Activated naive CD4-positive, alpha-beta T cell treated with anti-CD3 and anti-CD28 coated beads, Interleukin-2, amount 50 U/mL, for 24 hours (primary cell): ENCODE measurements around the gene MARVELD2.
"Not testable (repeated sequence)": the region's sequence is repeated elsewhere in the genome, so short reads cannot be mapped to it uniquely, and the experiment has no call there.

Experiments used
- H3K27ac Mint-ChIP-seq: one replicate; pipeline ENCODE4 v1.8.0; 2021; ENCODE audit warnings: mild to moderate bottlenecking, mixed read lengths
- H3K27me3 Mint-ChIP-seq: one replicate; pipeline ENCODE4 v1.8.0; 2021; ENCODE audit warnings: mixed read lengths
- H3K36me3 Mint-ChIP-seq: one replicate; pipeline ENCODE4 v1.8.0; 2021; ENCODE audit warnings: mixed read lengths
- H3K4me1 Mint-ChIP-seq: one replicate; pipeline ENCODE4 v1.8.0; 2021; ENCODE audit warnings: mixed read lengths
- H3K4me3 Mint-ChIP-seq: one replicate; pipeline ENCODE4 v1.8.0; 2021; ENCODE audit warnings: mild to moderate bottlenecking, mixed read lengths
- H3K9me3 Mint-ChIP-seq: one replicate; pipeline ENCODE4 v1.8.0; 2021; ENCODE audit warnings: mixed read lengths

The MARVELD2 gene

DNA sequence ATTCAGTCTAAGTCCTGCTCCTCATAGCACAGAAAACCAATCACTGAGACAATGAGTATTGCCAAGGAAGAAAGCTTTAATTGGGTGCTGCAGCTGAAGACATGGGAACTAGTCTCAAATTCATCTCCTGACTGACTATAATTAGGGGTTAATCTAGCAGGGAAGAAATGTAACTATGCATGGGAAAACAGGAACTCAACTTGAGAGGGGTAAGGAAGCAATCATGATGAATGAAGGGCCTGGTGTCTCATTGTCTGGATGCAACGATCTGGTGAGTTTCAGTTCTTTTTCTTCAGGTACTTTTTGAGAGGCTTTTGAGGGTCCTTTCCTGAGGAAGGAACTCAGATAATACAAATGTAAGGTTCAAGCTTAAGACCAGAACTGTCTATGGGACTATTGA lies 53.7 kb downstream of the MARVELD2 start:
- H3K27me3 Mint-ChIP-seq = no peaks in the 10 kb centered on the region
- no peak overlapping the region for H3K4me3 Mint-ChIP-seq
- no peaks in the 10 kb centered on the region for H3K4me1 Mint-ChIP-seq
- no peaks in the 10 kb centered on the region for H3K36me3 Mint-ChIP-seq
- H3K27ac Mint-ChIP-seq = no peak overlapping the region
- no peaks in the 10 kb centered on the region for H3K9me3 Mint-ChIP-seq

DNA sequence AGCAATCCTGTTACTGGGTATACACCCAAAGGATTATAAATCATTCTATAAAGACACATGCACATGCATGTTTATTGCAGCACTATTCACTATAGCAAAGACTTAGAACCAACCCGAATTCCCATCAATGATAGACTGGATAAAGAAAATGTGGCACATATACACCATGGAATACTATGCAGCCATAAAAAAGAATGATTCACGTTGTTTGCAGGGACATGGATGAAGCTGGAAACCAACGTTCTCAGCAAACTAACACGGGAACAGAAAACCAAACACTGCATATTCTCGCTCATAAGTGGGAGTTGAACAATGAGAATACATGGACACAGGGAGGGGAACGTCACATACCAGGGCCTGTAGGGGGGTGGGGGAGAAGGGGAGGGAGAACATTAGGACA lies 56.6 kb downstream of the MARVELD2 start:
- not testable (repeated sequence) for H3K4me3 Mint-ChIP-seq, H3K4me1 Mint-ChIP-seq, H3K27me3 Mint-ChIP-seq, H3K36me3 Mint-ChIP-seq, H3K27ac Mint-ChIP-seq, H3K9me3 Mint-ChIP-seq

DNA sequence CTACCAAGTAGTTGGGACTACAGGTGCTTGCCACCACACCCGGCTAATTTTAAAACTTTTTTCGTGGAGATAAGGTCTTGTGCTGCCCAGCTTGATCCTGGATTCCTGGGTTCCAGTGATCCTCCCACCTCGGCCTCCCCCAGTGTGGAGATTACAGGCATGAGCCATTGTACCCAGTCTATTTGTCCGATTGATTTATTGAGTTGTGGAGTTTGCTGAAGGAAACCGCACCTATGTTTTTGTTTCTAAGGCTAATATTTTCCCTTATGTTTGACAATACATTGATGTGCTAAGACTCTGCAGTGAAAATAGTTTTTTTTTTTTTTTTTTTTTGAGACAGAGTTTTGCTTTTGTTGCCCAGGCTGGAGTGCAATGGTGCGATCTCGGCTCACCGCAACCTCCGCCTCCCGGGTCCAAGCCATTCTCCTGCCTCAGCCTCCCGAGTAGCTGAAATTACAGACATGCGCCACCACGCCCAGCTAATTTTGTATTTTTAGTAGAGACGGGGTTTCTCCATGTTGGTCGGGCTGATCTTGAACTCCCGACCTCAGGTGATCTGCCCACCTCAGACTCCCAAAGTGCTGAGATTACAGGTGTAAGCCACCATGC lies 57.7 kb downstream of the MARVELD2 start:
- H3K27me3 Mint-ChIP-seq, H3K4me1 Mint-ChIP-seq: not testable (repeated sequence)

DNA sequence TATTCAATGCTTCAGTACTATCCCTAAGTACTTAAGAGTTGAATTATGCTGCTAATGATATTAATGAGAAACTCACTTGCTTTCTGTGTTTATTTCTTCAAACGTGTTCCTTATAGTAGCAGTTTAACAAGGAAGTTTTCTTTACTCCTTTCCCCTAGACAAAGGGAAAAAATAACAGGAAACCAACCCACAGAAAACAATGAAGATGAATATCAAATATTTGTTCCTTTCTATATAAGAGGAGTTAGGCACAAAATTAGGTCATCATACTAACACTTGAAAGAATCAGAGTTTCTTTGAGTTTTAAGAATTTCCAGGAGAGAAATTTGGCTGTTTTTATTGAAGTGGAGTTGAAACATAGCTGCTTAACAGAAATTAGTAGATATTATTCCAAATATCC lies 62.3 kb downstream of the MARVELD2 start:
- Mint-ChIP-seq H3K36me3 (no peaks in the 10 kb centered on the region), H3K27me3 (no peaks in the 10 kb centered on the region), H3K4me1 (peaks cover 6% of the 10 kb centered on the region), H3K9me3 (no peaks in the 10 kb centered on the region), H3K4me3 (no peak overlapping the region), H3K27ac (peak overlapping the region; percentile 51)

More for the DNA sequence above, 57.7 kb downstream of the MARVELD2 start:
- not testable (repeated sequence) for H3K9me3 Mint-ChIP-seq, H3K4me3 Mint-ChIP-seq, H3K36me3 Mint-ChIP-seq, H3K27ac Mint-ChIP-seq

- H3K27ac Mint-ChIP-seq, H3K4me1 Mint-ChIP-seq, H3K4me3 Mint-ChIP-seq, H3K36me3 Mint-ChIP-seq, H3K27me3 Mint-ChIP-seq, H3K9me3 Mint-ChIP-seq: not testable (repeated sequence)
Measured at GRCh38 chr5:69478296-69478695, 63.4 kb downstream of the MARVELD2 start.

GRCh38 chr5:69484891-69485290 lies 70.0 kb downstream of the MARVELD2 start:
- no peaks in the 10 kb centered on the region for H3K36me3 Mint-ChIP-seq
- H3K27me3 Mint-ChIP-seq = peaks cover 12% of the 10 kb centered on the region
- H3K4me3 Mint-ChIP-seq = no peak overlapping the region
- H3K27ac Mint-ChIP-seq = no peak overlapping the region
- H3K9me3 Mint-ChIP-seq = no peaks in the 10 kb centered on the region
- no peaks in the 10 kb centered on the region for H3K4me1 Mint-ChIP-seq

DNA sequence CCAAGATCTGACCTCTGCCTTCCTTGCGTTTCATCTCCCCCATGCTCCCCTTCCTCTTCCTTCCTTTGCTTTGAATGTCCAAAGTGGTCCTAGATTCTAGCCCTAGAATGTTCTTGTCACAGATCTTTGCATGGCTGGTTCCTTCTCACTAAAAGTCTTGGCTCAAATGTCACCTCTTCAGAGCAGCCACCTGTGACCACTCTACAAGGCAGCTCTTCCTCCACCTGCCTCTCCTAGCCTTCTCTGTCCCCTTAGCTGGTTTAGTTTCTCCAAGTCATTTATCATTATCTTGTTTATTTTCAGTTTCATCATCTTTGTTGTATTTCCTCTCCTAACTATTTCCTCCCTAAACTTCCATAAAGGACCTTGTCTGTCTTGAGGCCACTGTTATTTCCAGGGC lies 70.6 kb downstream of the MARVELD2 start:
- H3K36me3 Mint-ChIP-seq = no peaks in the 10 kb centered on the region
- H3K27ac Mint-ChIP-seq = no peak overlapping the region
- no peak overlapping the region for H3K4me3 Mint-ChIP-seq
- no peaks in the 10 kb centered on the region for H3K4me1 Mint-ChIP-seq
- peaks cover 14% of the 10 kb centered on the region for H3K27me3 Mint-ChIP-seq
- H3K9me3 Mint-ChIP-seq = no peaks in the 10 kb centered on the region

DNA sequence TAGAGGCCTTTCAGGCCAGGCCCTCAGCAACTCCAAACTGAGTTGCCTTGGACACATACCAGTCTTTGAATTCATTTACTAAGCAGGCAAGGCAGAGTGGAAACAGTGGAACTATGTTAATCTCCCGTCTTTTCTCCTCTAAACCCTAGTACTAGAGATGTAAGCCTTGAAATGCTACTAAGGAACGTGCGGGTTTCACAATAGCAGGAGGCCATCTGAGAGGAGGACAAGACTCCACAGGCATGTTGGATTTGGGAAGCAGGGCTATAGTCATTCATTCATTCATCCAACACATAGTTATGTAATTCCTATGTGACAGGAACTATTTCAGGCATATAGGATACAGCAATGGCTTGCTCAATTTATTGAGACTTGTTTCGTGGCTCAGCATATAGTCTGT lies 74.3 kb downstream of the MARVELD2 start:
- H3K36me3 Mint-ChIP-seq = no peaks in the 10 kb centered on the region
- H3K9me3 Mint-ChIP-seq = no peaks in the 10 kb centered on the region
- no peak overlapping the region for H3K4me3 Mint-ChIP-seq
- no peak overlapping the region for H3K27ac Mint-ChIP-seq
- peaks cover 29% of the 10 kb centered on the region for H3K27me3 Mint-ChIP-seq
- no peaks in the 10 kb centered on the region for H3K4me1 Mint-ChIP-seq

DNA sequence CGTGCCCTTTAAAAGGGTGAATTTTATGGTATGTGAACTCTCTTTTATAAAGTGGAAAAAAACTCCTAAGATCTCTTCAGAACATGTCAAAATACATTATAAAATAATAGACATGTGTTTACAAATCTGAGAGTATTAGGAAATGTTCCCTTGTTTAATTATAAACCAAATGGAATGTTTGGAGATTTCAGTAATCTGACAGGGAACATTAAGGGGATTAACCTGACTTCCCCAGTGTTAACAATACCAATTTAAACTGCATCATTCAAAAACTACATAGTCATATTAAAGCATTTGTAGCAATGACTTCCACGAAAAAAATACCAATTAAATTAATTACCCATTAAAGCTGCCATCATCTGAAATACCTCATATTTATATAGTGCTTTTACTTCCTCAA lies 76.1 kb downstream of the MARVELD2 start:
- Mint-ChIP-seq H3K4me1 (no peaks in the 10 kb centered on the region), H3K27ac (no peak overlapping the region), H3K36me3 (no peaks in the 10 kb centered on the region), H3K27me3 (peaks cover 39% of the 10 kb centered on the region), H3K9me3 (no peaks in the 10 kb centered on the region), H3K4me3 (no peak overlapping the region)

- H3K9me3 Mint-ChIP-seq = no peaks in the 10 kb centered on the region
- H3K4me1 Mint-ChIP-seq = no peaks in the 10 kb centered on the region
- H3K4me3 Mint-ChIP-seq = peak overlapping the region; percentile 54
- no peak overlapping the region for H3K27ac Mint-ChIP-seq
- H3K36me3 Mint-ChIP-seq = no peaks in the 10 kb centered on the region
- H3K27me3 Mint-ChIP-seq = peaks cover 41% of the 10 kb centered on the region
Measured at GRCh38 chr5:69491838-69492390, 77.0 kb downstream of the MARVELD2 start.

GRCh38 chr5:69492391-69492922 lies 77.5 kb downstream of the MARVELD2 start, which contains the start of gene OCLN:
Gene OCLN (plus strand): TSS chr5:69492790. CDS start chr5:69504245, 11,455 bp downstream.
- no peaks in the 10 kb centered on the region for H3K36me3 Mint-ChIP-seq
- H3K27me3 Mint-ChIP-seq = peaks cover 43% of the 10 kb centered on the region
- H3K4me1 Mint-ChIP-seq = no peaks in the 10 kb centered on the region
- no peaks in the 10 kb centered on the region for H3K9me3 Mint-ChIP-seq
- no peak within 1 kb of the TSS for H3K27ac Mint-ChIP-seq
- H3K4me3 Mint-ChIP-seq = peak within 1 kb of the TSS; percentile 69

- Mint-ChIP-seq H3K36me3 (no peaks in the 10 kb centered on the region), H3K27ac (no peak overlapping the region), H3K4me3 (peak overlapping the region; percentile 69), H3K4me1 (no peaks in the 10 kb centered on the region), H3K27me3 (peaks cover 45% of the 10 kb centered on the region), H3K9me3 (no peaks in the 10 kb centered on the region)
Measured at GRCh38 chr5:69492923-69493395, 78.0 kb downstream of the MARVELD2 start.

- H3K36me3 Mint-ChIP-seq = no peaks in the 10 kb centered on the region
- H3K4me3 Mint-ChIP-seq = peak overlapping the region; percentile 69
- H3K27ac Mint-ChIP-seq = no peak overlapping the region
- H3K9me3 Mint-ChIP-seq = no peaks in the 10 kb centered on the region
- no peaks in the 10 kb centered on the region for H3K4me1 Mint-ChIP-seq
- H3K27me3 Mint-ChIP-seq = peaks cover 45% of the 10 kb centered on the region
Measured at GRCh38 chr5:69493396-69494133, 78.6 kb downstream of the MARVELD2 start.
